G401 (cell line): Measurements from ENCODE around the gene THAP3. TPM values are rescaled to one million over a fixed set of nuclear protein-coding genes. Genes with fewer than 3 reads are reported as not detected.
"Not testable (repeated sequence)": the region's sequence is repeated elsewhere in the genome, so short reads cannot be mapped to it uniquely, and the experiment has no call there.

Experiments
- DNase-seq: peaks from one replicate; pipeline ENCODE4 v3.0.0-alpha.2; 2015; ENCODE audit warnings: low spot score
- in situ Hi-C: cut with HindIII; loops from 2 replicates; pipeline ENCODE4 v1.10.0; 2016; ENCODE audit warnings: low sequenced_read_pairs, mixed read lengths
- total RNA-seq: library from RNA; depleted of rRNA; stranded (reverse); fragments of >200 nt; shearing (Covaris generic); gene quantifications from 2 replicates; pipeline ENCODE4 v1.2.3, GENCODE V29; 2014

THAP3 gene
- total RNA-seq, 1 experiment from 2014 or later: 41.9 TPM

DNA sequence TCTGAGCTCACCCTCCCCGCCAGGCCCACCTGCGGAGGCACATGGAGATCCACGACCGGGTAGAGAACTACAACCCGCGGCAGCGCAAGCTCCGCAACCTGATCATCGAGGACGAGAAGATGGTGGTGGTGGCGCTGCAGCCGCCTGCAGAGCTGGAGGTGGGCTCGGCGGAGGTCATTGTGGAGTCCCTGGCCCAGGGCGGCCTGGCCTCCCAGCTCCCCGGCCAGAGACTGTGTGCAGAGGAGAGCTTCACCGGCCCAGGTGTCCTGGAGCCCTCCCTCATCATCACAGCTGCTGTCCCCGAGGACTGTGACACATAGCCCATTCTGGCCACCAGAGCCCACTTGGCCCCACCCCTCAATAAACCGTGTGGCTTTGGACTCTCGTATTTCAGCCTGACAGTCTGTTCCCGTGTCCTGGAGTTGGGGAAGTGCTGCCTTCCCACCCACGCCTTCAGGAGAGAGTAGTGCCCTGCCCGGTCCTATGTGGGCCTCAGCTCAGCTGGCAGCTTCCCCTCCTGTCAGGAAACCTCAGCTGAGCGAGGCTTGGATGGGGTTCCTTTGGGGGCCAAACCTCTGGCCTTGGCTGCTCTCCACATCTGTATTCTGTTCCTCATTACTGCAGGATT, 35.7 kb upstream of the THAP3 start:
- no peak for DNase-seq
- in situ Hi-C loops: no loop called here

DNA sequence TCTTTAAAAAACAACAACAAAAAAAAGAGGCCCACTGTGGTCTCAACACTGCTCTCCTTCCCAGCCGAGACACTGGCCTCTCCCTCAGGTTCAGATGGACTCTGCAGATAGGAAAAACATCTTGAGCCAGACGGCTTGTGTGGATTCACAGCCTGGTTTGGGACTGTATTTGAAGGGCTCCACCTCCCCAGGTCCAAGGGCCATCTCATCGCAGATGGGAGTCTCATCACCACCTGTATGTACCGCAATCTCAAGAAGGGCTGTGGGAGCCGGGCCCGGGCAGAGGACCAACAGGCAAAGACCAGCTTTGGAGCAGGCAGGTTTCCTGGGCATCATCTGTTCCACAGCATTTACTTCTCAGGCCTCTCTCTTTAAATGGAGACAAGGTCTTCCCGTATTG, 34.6 kb upstream of the THAP3 start:
- in situ Hi-C loops: no loop called here
- DNase-seq: no peak

DNA sequence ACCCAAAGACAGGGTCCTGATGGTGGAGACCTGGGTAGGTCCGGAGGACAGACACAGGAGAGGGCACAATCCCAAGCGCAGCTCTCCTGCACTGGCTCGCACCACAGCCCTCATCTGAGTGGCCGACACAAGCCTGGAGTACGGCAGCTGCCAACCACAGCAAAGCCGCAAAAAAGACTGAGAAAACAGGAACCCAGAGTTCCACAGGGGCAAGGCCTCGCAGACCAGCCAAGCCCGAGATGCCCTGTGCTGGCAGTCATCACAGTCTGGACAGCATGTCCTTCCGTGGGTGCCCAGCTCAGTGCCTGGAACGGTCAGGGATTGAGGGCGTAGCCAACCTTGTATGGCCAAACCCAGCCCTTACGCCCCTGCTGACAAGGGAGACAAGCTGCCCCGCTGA, 33.4 kb upstream of the THAP3 start:
- in situ Hi-C loops: no loop called here
- no peak for DNase-seq

DNA sequence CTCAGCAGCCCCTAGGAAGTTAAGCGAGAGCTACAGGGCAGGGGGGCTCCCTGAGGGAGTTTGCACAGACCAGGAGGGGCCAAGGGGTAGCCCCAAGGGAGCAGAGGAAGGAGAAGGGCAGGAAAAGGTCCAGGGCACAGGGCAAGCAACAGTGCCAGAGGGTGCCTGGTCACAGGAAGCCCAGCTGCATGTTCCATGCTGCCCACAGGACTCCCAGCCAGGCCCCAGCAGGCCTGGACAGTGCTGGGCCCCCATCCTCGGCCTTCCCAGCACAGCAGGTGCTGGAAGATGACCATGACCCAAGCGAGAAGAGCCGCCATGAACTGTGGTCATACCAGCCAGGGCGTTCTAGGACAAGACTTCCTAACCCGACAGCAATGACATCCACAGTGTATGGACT, 33.0 kb upstream of the THAP3 start:
- DNase-seq: no peak
- in situ Hi-C loops: no loop called here

DNA sequence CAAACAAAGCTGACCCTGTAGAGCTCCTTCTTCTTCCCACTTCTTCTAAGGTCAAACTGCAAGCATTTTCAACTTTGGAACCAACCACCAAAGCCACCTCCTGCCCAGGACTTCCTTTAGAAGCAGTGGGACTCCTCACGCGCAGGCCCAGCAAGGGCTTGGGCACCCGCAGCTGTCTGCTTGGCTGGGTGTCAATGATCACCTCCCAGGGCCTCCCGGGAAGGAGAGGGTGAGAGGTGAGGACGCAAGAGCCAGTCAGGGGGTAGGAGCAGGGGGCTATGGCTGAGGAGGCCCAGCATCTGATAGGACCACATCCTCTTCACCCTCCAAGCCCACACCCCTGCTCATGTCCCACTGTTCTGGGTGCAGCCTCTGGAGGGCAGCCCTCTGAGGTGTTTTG, 32.2 kb upstream of the THAP3 start:
- in situ Hi-C loops: no loop called here
- no peak for DNase-seq

DNA sequence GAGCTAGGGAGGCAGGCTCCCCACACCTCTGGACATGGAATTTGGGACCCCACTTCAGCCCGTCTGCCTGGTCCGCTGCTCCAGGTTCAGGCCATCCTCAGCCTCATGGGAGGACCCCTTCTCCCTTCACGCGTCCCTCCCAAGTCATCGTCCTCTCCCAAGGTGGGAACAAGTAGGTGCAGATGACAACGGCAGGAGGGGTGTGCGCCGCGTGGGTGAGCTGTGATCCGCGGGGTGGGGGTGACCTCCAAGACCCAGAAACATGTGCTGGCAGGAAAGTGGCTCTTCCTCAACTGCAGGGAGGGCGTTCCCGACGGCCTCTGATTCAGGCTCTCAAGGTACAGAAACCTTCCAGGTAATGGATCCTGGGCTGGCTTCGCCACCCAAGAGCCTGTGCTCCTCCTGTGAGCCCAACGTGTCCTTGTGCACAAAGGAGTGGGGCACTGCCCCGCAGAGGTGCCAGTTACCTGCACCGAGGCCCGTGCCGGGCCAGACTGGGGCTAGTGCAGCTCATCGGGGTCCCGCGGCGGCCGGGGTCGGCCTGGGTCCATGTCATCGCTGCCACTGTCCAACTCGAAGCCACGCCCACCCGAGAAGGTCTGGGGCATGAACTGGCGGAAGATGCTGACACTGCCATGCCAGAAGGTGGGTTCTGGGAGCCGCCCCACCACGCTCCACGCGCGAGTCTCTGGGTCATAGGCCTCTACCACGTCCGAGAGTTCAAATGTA, 31.6 kb upstream of the THAP3 start:
- in situ Hi-C loops: no loop called here
- DNase-seq: no peak

DNA sequence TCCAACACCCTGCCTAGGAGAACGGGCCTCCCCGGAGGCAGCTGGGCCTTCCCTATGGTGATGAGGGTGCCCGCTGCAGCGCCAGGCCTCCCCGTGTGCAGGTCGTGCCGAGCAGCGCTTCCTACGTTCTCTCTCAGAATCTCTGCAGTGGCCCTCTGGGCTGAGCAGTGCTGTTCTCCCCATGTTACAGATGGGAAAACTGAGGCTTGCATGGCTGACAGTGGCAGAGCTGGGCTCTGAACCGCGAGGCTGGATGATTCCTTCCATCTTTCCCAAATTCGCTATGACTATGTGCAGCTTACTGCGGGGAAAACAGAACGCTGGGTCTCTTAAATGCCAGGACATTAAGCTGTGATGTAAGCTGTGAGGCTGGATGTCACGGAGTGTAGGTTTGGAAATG, 30.9 kb upstream of the THAP3 start:
- no peak for DNase-seq
- in situ Hi-C loops: no loop called here

DNA sequence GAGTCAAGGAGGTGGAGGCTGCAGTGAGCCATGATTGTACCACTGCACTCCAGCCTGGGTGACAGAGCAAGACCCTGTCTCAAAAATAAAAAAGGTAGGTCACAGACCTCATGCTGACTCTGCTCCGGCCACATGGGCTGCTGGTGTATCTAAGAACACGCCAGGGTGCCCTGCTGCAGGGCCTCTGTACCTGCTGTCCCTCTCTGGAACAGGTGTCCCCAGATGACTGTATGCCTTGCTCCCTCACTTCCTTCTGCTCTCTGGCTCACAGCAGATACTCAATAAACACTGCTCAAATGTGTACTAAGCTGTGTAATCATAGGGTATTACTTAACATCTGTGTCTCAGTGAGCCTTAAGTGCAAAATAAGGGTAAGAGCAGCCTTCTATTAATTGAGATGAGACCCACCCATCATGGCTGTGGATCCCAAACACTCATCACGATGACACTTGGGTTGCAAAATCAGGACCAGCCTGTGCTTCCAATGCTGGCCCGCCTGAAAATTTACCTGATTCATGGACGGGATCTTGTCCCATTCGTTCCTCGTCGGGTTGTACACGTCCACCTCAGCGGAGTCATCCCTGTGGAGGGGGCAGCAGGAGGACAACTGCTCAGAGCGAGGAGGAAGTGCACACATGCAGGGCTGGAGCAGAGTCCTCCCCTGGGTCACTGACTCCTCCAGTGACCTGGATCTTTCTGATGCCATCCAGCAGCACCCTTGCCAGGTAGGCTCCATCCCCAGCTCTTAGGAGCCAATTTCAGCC, 29.5 kb upstream of the THAP3 start:
- in situ Hi-C loops: no loop called here
- no peak for DNase-seq

DNA sequence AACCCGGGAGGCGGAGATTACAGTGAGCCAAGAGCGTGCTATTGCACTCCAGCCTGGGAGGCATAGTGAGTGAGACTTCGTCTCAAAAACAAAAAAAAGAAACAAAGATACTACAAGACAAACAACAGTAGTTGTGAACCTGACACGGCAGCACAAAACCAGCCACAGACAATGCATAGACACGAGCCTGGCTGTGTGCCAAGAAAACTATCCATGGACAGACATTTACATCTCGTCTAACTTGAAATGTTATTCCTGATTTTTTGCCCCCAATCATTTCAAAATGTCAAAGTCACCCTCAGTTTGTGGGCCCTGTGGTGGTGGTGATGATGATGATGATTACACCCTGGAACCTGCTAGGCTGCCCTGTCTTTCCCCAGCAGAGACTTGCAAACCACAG, 28.3 kb upstream of the THAP3 start:
- in situ Hi-C loops: no loop called here
- DNase-seq: no peak

DNA sequence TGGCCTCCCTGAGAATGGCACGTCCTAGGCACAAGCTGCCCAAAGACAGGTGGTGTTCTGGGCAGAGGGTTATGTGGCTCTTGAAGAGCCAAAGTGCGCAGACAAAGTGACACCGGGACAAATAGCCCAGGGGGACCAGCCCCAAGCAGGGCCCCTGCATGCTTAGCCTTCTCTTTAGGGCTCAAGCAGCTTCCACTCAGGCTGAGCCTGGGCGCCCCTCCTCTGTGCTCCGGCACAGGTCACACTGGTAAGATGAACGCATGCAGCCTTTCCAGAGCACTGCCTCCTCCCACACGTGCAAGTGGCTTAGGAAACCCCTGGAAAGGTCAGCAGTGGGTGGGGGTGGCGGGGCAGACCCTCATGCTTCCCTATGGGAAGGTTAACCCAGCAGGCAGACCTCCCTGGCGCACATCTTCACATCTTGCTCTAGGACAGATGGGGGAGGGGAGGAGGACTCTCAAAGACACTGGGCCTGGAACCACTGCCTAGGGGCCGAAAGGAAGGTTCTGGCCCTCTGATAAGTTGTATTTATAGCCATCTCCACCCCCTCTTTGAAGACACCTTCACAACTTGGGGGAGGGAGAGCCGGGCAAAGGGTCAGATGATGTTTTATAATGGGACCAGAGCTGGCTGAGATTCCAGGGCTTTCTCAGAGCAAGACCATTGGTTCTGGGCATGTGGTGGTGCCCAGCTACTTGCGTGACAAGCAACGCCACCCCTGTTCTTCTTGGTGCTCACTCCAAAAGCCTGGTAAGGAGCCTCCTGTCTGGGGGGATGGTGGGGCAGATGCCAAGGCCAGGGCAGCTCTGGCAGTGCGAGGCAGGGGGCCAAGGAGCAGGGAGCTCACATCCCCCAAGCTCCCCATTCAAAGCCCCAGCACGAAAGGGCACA, 27.5 kb upstream of the THAP3 start:
- in situ Hi-C loops: no loop called here

DNA sequence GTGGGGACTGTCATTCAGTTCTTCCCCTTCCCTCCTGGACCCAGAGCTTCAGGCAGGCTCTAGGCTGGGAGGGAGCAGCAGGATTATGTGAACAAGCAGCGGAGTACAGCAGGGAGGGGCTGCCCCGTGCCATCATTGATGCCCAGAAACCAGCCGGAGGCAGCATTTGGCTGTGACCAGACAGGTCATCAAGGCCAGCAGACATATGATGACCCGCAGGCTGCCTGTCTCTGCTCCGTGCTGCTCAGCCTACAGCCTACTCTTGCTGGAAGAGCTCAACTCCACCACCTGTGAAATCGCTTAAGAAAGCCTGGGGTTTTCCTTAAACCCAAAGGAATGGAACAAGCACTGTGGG, 26.9 kb upstream of the THAP3 start:
- no peak for DNase-seq
- in situ Hi-C loops: no loop called here

More for the DNA sequence above, 27.5 kb upstream of the THAP3 start:
- no peak for DNase-seq

DNA sequence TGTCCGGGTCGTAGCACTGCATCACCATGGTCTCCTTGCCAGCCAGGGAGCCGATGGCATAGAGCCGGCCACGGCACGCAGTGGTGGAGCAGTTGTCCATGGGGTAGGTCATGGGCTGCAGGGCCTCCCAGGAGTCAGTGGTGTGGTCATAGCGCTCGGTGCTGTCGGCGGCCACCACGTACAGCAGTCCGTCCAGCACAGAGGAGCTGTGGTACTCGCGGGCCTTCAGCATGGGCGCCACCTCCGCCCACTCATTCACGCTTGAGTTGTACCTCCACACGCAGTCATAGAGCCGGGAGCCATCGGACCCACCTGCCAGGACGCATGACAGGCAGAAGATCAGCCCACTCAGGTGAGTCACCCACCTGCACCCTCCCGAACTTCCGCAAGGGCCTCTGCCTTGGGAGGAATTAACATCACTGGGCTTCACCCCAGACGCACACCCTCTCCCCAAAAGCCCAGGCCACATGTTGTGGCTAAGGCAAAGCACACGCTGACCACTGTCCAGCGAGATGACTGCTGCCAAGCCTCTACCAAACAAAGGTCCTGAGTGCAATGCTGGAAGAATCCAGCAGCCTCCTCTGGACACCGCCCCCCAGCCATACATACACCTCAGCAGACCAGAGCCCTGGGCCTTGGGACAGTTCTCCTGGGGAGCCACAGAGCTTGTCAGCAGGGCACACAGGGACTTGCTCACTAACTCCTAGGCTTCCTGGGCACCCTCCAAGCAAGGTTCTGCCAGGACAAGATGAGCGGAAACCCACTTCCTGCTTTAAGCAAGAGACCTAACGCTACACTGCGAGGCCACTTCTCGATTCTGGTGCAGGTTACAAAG, 25.3 kb upstream of the THAP3 start:
- DNase-seq: no peak
- in situ Hi-C loops: no loop called here

DNA sequence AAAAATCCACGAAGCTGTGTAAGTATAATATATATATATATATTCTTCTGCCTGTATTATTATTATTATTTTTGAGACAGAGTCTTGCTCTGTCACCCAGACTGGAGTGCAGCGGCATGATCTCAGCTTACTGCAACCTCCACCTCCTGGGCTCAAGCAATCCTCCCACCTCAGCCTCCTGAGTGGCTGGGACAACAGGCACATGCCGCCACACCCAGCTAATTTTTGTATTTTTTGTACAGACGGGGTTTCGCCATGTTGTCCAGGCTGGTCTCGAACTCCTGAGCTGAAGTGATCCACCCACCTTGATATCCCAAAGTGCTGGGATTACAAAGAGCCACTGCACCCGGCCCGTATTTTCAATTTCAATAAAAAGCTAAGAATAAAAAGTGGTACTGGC, 24.7 kb upstream of the THAP3 start:
- in situ Hi-C loops: not testable (repeated sequence)

DNA sequence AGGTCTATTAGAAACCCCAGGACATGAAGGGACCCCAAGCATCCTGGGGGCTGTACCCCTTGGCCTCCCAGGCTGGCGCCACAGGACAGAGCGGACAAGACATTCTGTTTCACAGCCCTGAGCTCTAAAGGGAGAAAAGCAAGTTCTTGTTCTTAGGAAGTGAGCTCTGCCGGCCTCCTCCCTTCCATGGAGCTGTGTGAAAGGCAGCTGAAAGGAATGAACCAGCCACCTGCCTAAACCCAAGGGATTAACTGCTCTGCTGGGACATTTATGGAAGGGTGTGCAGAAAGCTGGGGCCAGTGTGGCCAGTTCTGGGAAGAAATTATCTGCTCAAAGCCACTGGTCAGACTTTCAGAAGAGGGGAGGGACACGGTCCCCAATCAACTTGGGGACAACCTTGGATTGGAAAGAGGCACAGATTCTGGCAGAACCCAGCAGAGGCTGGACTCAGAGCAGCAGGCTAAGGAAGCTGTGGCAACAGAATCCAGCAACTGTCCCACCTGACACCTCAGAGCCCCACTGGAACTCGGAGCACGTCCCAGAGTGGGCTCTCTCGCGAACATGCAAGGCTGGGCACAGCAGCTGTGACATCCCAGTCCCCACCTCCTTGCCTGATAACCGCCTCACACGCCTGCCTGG, 24.1 kb upstream of the THAP3 start:
- in situ Hi-C loops: no loop called here
- no peak for DNase-seq

More for the DNA sequence above, 24.7 kb upstream of the THAP3 start:
- DNase-seq: not testable (repeated sequence)

DNA sequence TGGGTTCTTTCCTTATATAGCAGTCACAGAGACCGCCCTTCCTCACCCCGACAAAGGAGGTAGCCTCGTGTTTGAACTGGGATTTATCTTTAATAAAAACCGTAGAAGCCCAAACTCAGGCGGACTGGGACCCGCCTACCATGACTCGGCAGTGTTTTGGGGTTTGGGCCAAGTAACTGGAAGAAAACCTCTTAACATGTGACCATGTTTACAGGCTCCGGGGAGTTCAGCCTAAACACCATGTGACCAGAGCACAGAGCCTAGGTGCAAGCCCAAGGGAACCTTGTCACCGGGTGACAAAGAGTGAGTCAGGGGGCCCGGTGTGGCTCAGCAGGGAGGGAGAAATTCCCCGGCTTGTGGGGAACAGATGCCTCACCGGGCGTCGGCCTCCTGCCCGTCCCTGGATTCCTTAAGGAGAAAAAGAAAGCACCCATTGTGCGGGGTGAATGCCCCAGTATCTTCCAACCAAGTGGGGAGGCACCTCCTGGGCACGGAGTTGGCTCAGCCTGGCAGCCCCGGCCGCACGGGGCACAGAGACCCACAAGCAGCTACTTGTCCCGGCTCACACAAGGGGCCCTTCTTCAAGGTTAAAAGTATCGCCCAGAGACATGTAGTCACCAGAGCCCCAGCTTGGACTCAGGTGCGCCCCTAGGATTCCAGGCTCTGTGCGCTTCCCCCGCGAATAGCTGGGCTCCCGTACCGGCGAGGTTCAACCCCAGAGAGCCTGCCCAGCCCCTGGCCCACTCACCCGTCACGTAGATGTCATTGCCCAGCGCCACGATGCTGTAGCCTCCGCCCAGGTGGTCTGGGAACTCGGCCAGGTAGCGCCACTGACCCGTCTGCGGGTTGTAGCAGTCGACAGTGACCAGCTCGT, 23.4 kb upstream of the THAP3 start:
- in situ Hi-C loops: no loop called here
- peak; percentile 73 for DNase-seq

DNA sequence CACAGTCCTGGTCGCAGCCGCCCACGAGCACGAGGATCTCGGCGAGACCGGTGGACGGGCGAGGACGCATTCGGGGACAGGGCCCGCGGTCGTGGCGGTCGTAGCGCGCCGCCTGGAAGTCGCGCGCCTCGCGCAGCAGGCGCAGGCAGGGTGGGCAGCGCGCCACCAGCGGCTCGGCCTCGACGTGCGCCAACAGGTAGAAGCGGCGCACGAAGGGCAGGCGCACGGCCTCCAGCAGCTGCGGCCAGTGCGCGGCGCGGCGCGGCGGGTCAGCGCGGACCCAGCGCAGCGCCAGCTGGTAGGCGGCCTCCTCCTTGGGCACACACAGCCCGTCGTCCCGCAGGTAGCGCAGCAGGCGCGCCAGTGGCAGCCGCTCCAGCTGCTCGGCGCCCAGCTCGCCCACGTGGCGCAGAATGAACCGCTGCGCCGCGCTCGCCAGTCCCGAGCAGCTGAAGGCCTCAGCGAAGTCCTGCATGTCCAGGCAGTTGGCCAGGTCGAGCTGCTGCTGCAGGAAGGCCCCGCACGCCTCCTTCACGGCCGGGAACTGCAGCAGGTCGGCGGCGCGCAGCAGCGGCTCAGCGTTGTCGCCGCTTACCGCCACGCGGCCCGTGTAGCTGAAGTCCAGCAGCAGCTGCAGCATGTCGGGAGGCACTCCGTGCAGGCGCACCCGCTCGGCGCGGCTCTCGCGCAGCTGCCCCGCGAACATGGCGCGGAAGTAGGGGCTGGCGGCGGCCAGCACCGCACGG, 22.6 kb upstream of the THAP3 start:
- in situ Hi-C loops: no loop called here
- DNase-seq: peak; percentile 48
